Neuronal stem cell (in vitro differentiated cells): ENCODE results near the gene THYN1.
"Not testable (repeated sequence)": the region's sequence is repeated elsewhere in the genome, so short reads cannot be mapped to it uniquely, and the experiment has no call there.

Experiments used
- DNase-seq: peaks from one replicate; pipeline ENCODE4 v3.0.0-alpha.2; 2013; ENCODE audit warnings: low spot score
- H2AFZ ChIP-seq: one replicate; pipeline ENCODE4 v1.6.1; 2013; ENCODE audit warnings: mild to moderate bottlenecking, low read length, inconsistent platforms
- H2AK5ac ChIP-seq: 2 replicates; pipeline ENCODE4 v1.6.1; 2013; ENCODE audit warnings: low read depth, mild to moderate bottlenecking, inconsistent platforms, low read length, moderate library complexity, mixed read lengths
- H2BK120ac ChIP-seq: 2 replicates; pipeline ENCODE4 v1.6.1; 2013; ENCODE audit warnings: low read depth, mild to moderate bottlenecking, inconsistent platforms, low read length, moderate library complexity, mixed read lengths
- H2BK12ac ChIP-seq: one replicate; pipeline ENCODE4 v1.6.1; 2013; ENCODE audit warnings: low read length, inconsistent platforms
- H2BK15ac ChIP-seq: 2 replicates; pipeline ENCODE4 v1.6.1; 2013; ENCODE audit warnings: mild to moderate bottlenecking, low read length, inconsistent platforms, mixed read lengths
- H2BK5ac ChIP-seq: one replicate; pipeline ENCODE4 v1.6.1; 2013; ENCODE audit warnings: inconsistent platforms, mild to moderate bottlenecking, low read length, moderate library complexity
- H3K14ac ChIP-seq: one replicate; pipeline ENCODE4 v1.6.1; 2013; ENCODE audit warnings: low read length, inconsistent platforms
- H3K18ac ChIP-seq: 2 replicates; pipeline ENCODE4 v1.6.1; 2013; ENCODE audit warnings: low read length, inconsistent platforms
- H3K23ac ChIP-seq: 2 replicates; pipeline ENCODE4 v1.6.1; 2013; ENCODE audit warnings: low read depth, mild to moderate bottlenecking, mixed read lengths, low read length, inconsistent platforms; ENCODE audit not compliant: poor library complexity
- H3K27ac ChIP-seq: replicated peaks from 3 replicates; pipeline ENCODE4 v1.5.1; 2013; ENCODE audit warnings: low read length, inconsistent platforms
- H3K27me3 ChIP-seq, 3 experiments: 2 replicates each; pipeline ENCODE4 v1.6.1; 2013; ENCODE audit warnings: low read length in 3 of 3, mild to moderate bottlenecking in 2 of 3, inconsistent platforms in 1 of 3, low read depth in 1 of 3, mixed read lengths in 1 of 3, moderate library complexity in 1 of 3; ENCODE audit not compliant: control insufficient read depth in 3 of 3, insufficient read depth in 3 of 3
- H3K36me3 ChIP-seq, 2 donors: replicated peaks in 1 of 2; 2 replicates each; pipeline ENCODE4 v1.6.1; 2013; ENCODE audit warnings: low read length in 2 of 2; ENCODE audit not compliant: control insufficient read depth in 2 of 2, insufficient read depth in 2 of 2
- H3K4ac ChIP-seq: 2 replicates; pipeline ENCODE4 v1.6.1; 2013; ENCODE audit warnings: inconsistent platforms, mild to moderate bottlenecking, low read length, moderate library complexity
- H3K4me1 ChIP-seq, 2 donors: 1 replicate in 1 of 2; 2 replicates in 1 of 2; pipeline ENCODE4 v1.6.1; 2013; ENCODE audit warnings: low read length in 2 of 2, low read depth in 1 of 2; ENCODE audit not compliant: control insufficient read depth in 2 of 2, insufficient read depth in 1 of 2
- H3K4me2 ChIP-seq: one replicate; pipeline ENCODE4 v1.6.1; 2013; ENCODE audit warnings: mild to moderate bottlenecking, low read length, inconsistent platforms; ENCODE audit not compliant: insufficient read depth, poor library complexity, severe bottlenecking
- H3K4me3 ChIP-seq, 2 donors: 2 replicates each; pipeline ENCODE4 v1.5.1; 2013; ENCODE audit warnings: low read length in 2 of 2, mild to moderate bottlenecking in 2 of 2, inconsistent platforms in 1 of 2, moderate library complexity in 1 of 2
- H3K79me1 ChIP-seq: one replicate; pipeline ENCODE4 v1.6.1; 2013; ENCODE audit warnings: low read depth, mild to moderate bottlenecking, inconsistent platforms, low read length, moderate library complexity
- H3K9ac ChIP-seq: one replicate; pipeline ENCODE4 v1.6.1; 2013; ENCODE audit warnings: mild to moderate bottlenecking, low read depth, low read length, inconsistent platforms; ENCODE audit not compliant: poor library complexity
- H3K9me3 ChIP-seq, 2 donors: replicated peaks in 1 of 2; 2 replicates each; pipeline versions ENCODE3 to v1.6.1; 2013; ENCODE audit warnings: low read length in 2 of 2, mild to moderate bottlenecking in 2 of 2, inconsistent platforms in 1 of 2, low read depth in 1 of 2, mixed read lengths in 1 of 2, moderate library complexity in 1 of 2; ENCODE audit not compliant: control insufficient read depth in 2 of 2, insufficient read depth in 1 of 2
- H4K8ac ChIP-seq: one replicate; pipeline ENCODE4 v1.6.1; 2013; ENCODE audit warnings: low read depth, mild to moderate bottlenecking, inconsistent platforms, low read length, moderate library complexity
- H4K91ac ChIP-seq: one replicate; pipeline ENCODE4 v1.6.1; 2013; ENCODE audit warnings: low read length, low read depth, mild to moderate bottlenecking, inconsistent platforms; ENCODE audit not compliant: poor library complexity
- WGBS, 2 donors: extraction: QIAGEN DNeasy Blood & Tissue Kit; methylation state at CpG; one replicate each; pipeline ENCODE4 v1.1.7; 2013; ENCODE audit warnings: missing lambda C conversion rate in 2 of 2, mixed read lengths in 1 of 2; ENCODE audit not compliant: insufficient read length in 2 of 2, insufficient replicate concordance in 1 of 2; ENCODE audit errors: extremely low coverage in 2 of 2; 5-methylcytosine and 5-hydroxymethylcytosine counted together

THYN1 gene

GRCh38 chr11:134260503-134260902 lies 7.4 kb upstream of the THYN1 start:
- H3K79me1 ChIP-seq, result no peaks in the 10 kb centered on the region
- no peak overlapping the region for H2BK12ac ChIP-seq
- DNase-seq, result no peak
- H2BK120ac ChIP-seq, result no peak overlapping the region
- no peak overlapping the region for H3K4ac ChIP-seq
- no peak overlapping the region for H3K27ac ChIP-seq
- no peak overlapping the region for H3K4me2 ChIP-seq
- H3K23ac ChIP-seq, result no peak overlapping the region
- no peaks in the 10 kb centered on the region for H3K27me3 ChIP-seq
- no peak overlapping the region for H3K14ac ChIP-seq
- no peak overlapping the region for H2AFZ ChIP-seq
- no peak overlapping the region for H3K4me3 ChIP-seq
- H3K9me3 ChIP-seq, result no peaks in the 10 kb centered on the region
- no peaks in the 10 kb centered on the region for H3K4me1 ChIP-seq
- H3K36me3 ChIP-seq, result peaks cover 22 to 64% of the 10 kb centered on the region in 2 donors
- H3K9ac ChIP-seq, result no peak overlapping the region
- H2BK5ac ChIP-seq, result no peak overlapping the region
- H4K8ac ChIP-seq, result no peak overlapping the region
- no peak overlapping the region for H2AK5ac ChIP-seq
- no peak overlapping the region for H4K91ac ChIP-seq
- no peak overlapping the region for H3K18ac ChIP-seq
- H2BK15ac ChIP-seq, result no peak overlapping the region

- no peak overlapping the region for H2BK5ac ChIP-seq
- no peaks in the 10 kb centered on the region for H3K27me3 ChIP-seq
- H3K4me3 ChIP-seq, result no peak overlapping the region
- H3K9ac ChIP-seq, result no peak overlapping the region
- no peak overlapping the region for H2BK120ac ChIP-seq
- H3K23ac ChIP-seq, result no peak overlapping the region
- no peak overlapping the region for H4K91ac ChIP-seq
- H4K8ac ChIP-seq, result no peak overlapping the region
- H3K79me1 ChIP-seq, result no peaks in the 10 kb centered on the region
- H3K9me3 ChIP-seq, result no peaks in the 10 kb centered on the region
- no peak overlapping the region for H2AFZ ChIP-seq
- no peak overlapping the region for H3K18ac ChIP-seq
- WGBS, 2 donors, result no CpG with 5 or more reads among the region's 4 CpGs
- H2BK15ac ChIP-seq, result no peak overlapping the region
- H3K4ac ChIP-seq, result no peak overlapping the region
- no peak for DNase-seq
- H3K4me1 ChIP-seq, result peaks cover 0 to 3% of the 10 kb centered on the region in 2 donors
- H3K4me2 ChIP-seq, result no peak overlapping the region
- H3K36me3 ChIP-seq, result peaks cover 22 to 63% of the 10 kb centered on the region in 2 donors
- H3K27ac ChIP-seq, result no peak overlapping the region
- H2AK5ac ChIP-seq, result no peak overlapping the region
- no peak overlapping the region for H2BK12ac ChIP-seq
- H3K14ac ChIP-seq, result no peak overlapping the region
Observed at GRCh38 chr11:134258577-134258976, 5.4 kb upstream of the THYN1 start.

- Histone ChIP-seq H3K27me3 (no peaks in the 10 kb centered on the region), H4K8ac (no peak overlapping the region), H2BK12ac (no peak overlapping the region), H3K23ac (no peak overlapping the region), H3K4ac (no peak overlapping the region), H2AK5ac (no peak overlapping the region), H3K18ac (no peak overlapping the region), H3K36me3 (peaks cover 16 to 48% of the 10 kb centered on the region in 2 donors), H2BK5ac (no peak overlapping the region), H4K91ac (no peak overlapping the region), H3K79me1 (no peaks in the 10 kb centered on the region), H3K4me1 (peaks cover 0 to 3% of the 10 kb centered on the region in 2 donors), H3K9ac (no peak overlapping the region), H2BK120ac (no peak overlapping the region), H3K4me2 (no peak overlapping the region), H3K9me3 (no peaks in the 10 kb centered on the region), H3K4me3 (no peak overlapping the region), H3K27ac (no peak overlapping the region), H2BK15ac (no peak overlapping the region), H3K14ac (no peak overlapping the region), H2AFZ (no peak overlapping the region)
- no peak for DNase-seq
- no CpG with 5 or more reads among the region's 11 CpGs for WGBS, 2 donors
Observed at GRCh38 chr11:134257101-134257500, 3.9 kb upstream of the THYN1 start.

- H3K4me1 ChIP-seq, H2AK5ac ChIP-seq, H4K91ac ChIP-seq, H3K4me2 ChIP-seq, H3K9ac ChIP-seq, H3K14ac ChIP-seq, H3K9me3 ChIP-seq, H3K27ac ChIP-seq, H3K4ac ChIP-seq, H3K18ac ChIP-seq, H2AFZ ChIP-seq, H2BK15ac ChIP-seq, H4K8ac ChIP-seq, H3K4me3 ChIP-seq, H2BK12ac ChIP-seq, DNase-seq, H3K23ac ChIP-seq, H3K79me1 ChIP-seq, H2BK5ac ChIP-seq, H3K27me3 ChIP-seq, H2BK120ac ChIP-seq: not testable (repeated sequence)
- H3K36me3 ChIP-seq, result peaks cover 10 to 47% of the 10 kb centered on the region in 2 donors
- WGBS, 2 donors, result no CpG with 5 or more reads among the region's 5 CpGs
Observed at GRCh38 chr11:134255184-134255561, 2.0 kb upstream of the THYN1 start.
